ENCODE results near the gene TSPAN15. TPM values are rescaled to one million over a fixed set of nuclear protein-coding genes. Genes with fewer than 3 reads are reported as not detected.

TSPAN15 gene
- total RNA-seq, 1 experiment from 2014 or later, result 108 TPM

GRCh38 chr10:69515699-69516259 lies 64.5 kb downstream of the TSPAN15 start:
- intact Hi-C loops (cut with micrococcal nuclease; ENCODE audit: unreplicated experiment), result loop anchor here (1.0 to 10.0 kb wide), 4 partner anchors 89 to 399 kb away; no protein-coding TSS in a partner anchor
- H4K20me1 ChIP-seq (ENCODE audit: insufficient read depth), result peaks cover 4% of the 10 kb centered on the region; the same call in 1 of the 2 replicates
- H3K9me3 ChIP-seq (ENCODE audit: insufficient read depth, low read depth), result no peaks in the 10 kb centered on the region
- no peaks in the 10 kb centered on the region; the same call in 1 of the 2 replicates for H3K36me3 ChIP-seq (ENCODE audit: low read depth)
- no peak overlapping the region for H3K4me3 ChIP-seq
- no peak overlapping the region for H3K27ac ChIP-seq
- H3K9me2 ChIP-seq (ENCODE audit: insufficient read depth), result no peaks in the 10 kb centered on the region
- H2AFZ ChIP-seq, result no peak overlapping the region
- H3K4me1 ChIP-seq (replicated peaks; ENCODE audit: insufficient read depth), result no peaks in the 10 kb centered on the region
- H3K79me2 ChIP-seq (ENCODE audit: low read depth), result no peaks in the 10 kb centered on the region
- peak; percentile 57 to 74 for DNase-seq
- ChIA-PET POLR2A (ENCODE audit: unreplicated experiment) (interaction anchor here (0.5 to 0.7 kb wide), 2 partner anchors 400 to 628 kb away, joined by 3 to 4 read pairs; no protein-coding TSS in a partner anchor), CTCF (interaction anchor here (0.6 to 3.5 kb wide), 6 partner anchors 51 to 1158 kb away, joined by 4 to 43 read pairs (median 6); no protein-coding TSS in a partner anchor)
- H3K27me3 ChIP-seq (ENCODE audit: insufficient read depth, low read depth), result no peaks in the 10 kb centered on the region
- peaks cover 17% of the 10 kb centered on the region; the same call in 1 of the 2 replicates for H3F3A ChIP-seq (ENCODE audit: insufficient read depth, low read depth)
- BruUV-seq (replicated peaks), result no TSS peak
- no peak overlapping the region for H3K4me2 ChIP-seq
- TF ChIP-seq, protein P1, sequence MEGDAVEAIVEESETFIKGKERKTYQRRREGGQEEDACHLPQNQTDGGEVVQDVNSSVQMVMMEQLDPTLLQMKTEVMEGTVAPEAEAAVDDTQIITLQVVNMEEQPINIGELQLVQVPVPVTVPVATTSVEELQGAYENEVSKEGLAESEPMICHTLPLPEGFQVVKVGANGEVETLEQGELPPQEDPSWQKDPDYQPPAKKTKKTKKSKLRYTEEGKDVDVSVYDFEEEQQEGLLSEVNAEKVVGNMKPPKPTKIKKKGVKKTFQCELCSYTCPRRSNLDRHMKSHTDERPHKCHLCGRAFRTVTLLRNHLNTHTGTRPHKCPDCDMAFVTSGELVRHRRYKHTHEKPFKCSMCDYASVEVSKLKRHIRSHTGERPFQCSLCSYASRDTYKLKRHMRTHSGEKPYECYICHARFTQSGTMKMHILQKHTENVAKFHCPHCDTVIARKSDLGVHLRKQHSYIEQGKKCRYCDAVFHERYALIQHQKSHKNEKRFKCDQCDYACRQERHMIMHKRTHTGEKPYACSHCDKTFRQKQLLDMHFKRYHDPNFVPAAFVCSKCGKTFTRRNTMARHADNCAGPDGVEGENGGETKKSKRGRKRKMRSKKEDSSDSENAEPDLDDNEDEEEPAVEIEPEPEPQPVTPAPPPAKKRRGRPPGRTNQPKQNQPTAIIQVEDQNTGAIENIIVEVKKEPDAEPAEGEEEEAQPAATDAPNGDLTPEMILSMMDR (conservative IDR thresholded peaks at IDR 0.05), result peak; percentile 95
- TF ChIP-seq EZH2 (IDR thresholded peaks at IDR 0.05; ENCODE audit: low read depth), result no peak

- intact Hi-C loops (cut with micrococcal nuclease; ENCODE audit: unreplicated experiment), result loop anchor here (10.0 kb wide), 1 partner anchor 398 kb away; no protein-coding TSS in a partner anchor
- Histone ChIP-seq H3K9me2 (ENCODE audit: insufficient read depth) (no peaks in the 10 kb centered on the region), H3K27ac (no peak overlapping the region), H3K36me3 (ENCODE audit: low read depth) (no peaks in the 10 kb centered on the region; the same call in 1 of the 2 replicates), H3K4me3 (no peak overlapping the region), H4K20me1 (ENCODE audit: insufficient read depth) (peaks cover 4% of the 10 kb centered on the region; the same call in 1 of the 2 replicates), H3K4me2 (no peak overlapping the region), H2AFZ (no peak overlapping the region), H3K27me3 (ENCODE audit: insufficient read depth, low read depth) (no peaks in the 10 kb centered on the region), H3K9me3 (ENCODE audit: insufficient read depth, low read depth) (no peaks in the 10 kb centered on the region), H3K4me1 (replicated peaks; ENCODE audit: insufficient read depth) (no peaks in the 10 kb centered on the region), H3K79me2 (ENCODE audit: low read depth) (no peaks in the 10 kb centered on the region), H3F3A (ENCODE audit: insufficient read depth, low read depth) (peaks cover 17% of the 10 kb centered on the region; the same call in 1 of the 2 replicates)
- POLR2A ChIA-PET (ENCODE audit: unreplicated experiment), result no interaction called here
- TF ChIP-seq, protein P1 (conservative IDR thresholded peaks at IDR 0.05), result no peak
- TF ChIP-seq EZH2 (IDR thresholded peaks at IDR 0.05; ENCODE audit: low read depth), result no peak
- BruUV-seq (replicated peaks), result no TSS peak
- CTCF ChIA-PET, result interaction anchor here (0.6 to 3.5 kb wide), 5 partner anchors 67 to 1157 kb away, joined by 4 to 43 read pairs (median 9); no protein-coding TSS in a partner anchor
- DNase-seq, result peak in 1 of 2 experiments; percentile 26
Observed at GRCh38 chr10:69516316-69516715, 65.1 kb downstream of the TSPAN15 start.

GRCh38 chr10:69516796-69517195 lies 65.5 kb downstream of the TSPAN15 start:
- Histone ChIP-seq H4K20me1 (ENCODE audit: insufficient read depth) (peaks cover 4% of the 10 kb centered on the region; the same call in 1 of the 2 replicates), H3K4me1 (replicated peaks; ENCODE audit: insufficient read depth) (no peaks in the 10 kb centered on the region), H3K27ac (no peak overlapping the region), H3K4me2 (no peak overlapping the region), H3K36me3 (ENCODE audit: low read depth) (no peaks in the 10 kb centered on the region), H3F3A (ENCODE audit: insufficient read depth, low read depth) (peaks cover 17% of the 10 kb centered on the region; the same call in 1 of the 2 replicates), H3K9me2 (ENCODE audit: insufficient read depth) (no peaks in the 10 kb centered on the region), H3K79me2 (ENCODE audit: low read depth) (no peaks in the 10 kb centered on the region), H3K9me3 (ENCODE audit: insufficient read depth, low read depth) (no peaks in the 10 kb centered on the region), H3K27me3 (ENCODE audit: insufficient read depth, low read depth) (no peaks in the 10 kb centered on the region), H2AFZ (no peak overlapping the region), H3K4me3 (no peak overlapping the region)
- CTCF ChIA-PET, result interaction anchor here (0.6 kb wide), 1 partner anchor 1157 kb away, joined by 4 read pairs; no protein-coding TSS in a partner anchor
- POLR2A ChIA-PET (ENCODE audit: unreplicated experiment), result no interaction called here
- BruUV-seq (replicated peaks), result no TSS peak
- intact Hi-C loops (cut with micrococcal nuclease; ENCODE audit: unreplicated experiment), result loop anchor here (10.0 kb wide), 1 partner anchor 398 kb away; no protein-coding TSS in a partner anchor
- no peak for TF ChIP-seq EZH2 (IDR thresholded peaks at IDR 0.05; ENCODE audit: low read depth)
- TF ChIP-seq, protein P1 (conservative IDR thresholded peaks at IDR 0.05), result no peak
- no peak for DNase-seq
